ENCODE data around the gene CELA2B. TPM values are rescaled to one million over a fixed set of nuclear protein-coding genes. Genes with fewer than 3 reads are reported as not detected.
"Not testable (repeated sequence)": the region's sequence is repeated elsewhere in the genome, so short reads cannot be mapped to it uniquely, and the experiment has no call there.

The CELA2B gene
- total RNA-seq, 1 donor from 2014 or later, result not detected

GRCh38 chr1:15513192-15513591 lies 37.3 kb downstream of the CELA2B start:
- TF ChIP-seq, protein P1, sequence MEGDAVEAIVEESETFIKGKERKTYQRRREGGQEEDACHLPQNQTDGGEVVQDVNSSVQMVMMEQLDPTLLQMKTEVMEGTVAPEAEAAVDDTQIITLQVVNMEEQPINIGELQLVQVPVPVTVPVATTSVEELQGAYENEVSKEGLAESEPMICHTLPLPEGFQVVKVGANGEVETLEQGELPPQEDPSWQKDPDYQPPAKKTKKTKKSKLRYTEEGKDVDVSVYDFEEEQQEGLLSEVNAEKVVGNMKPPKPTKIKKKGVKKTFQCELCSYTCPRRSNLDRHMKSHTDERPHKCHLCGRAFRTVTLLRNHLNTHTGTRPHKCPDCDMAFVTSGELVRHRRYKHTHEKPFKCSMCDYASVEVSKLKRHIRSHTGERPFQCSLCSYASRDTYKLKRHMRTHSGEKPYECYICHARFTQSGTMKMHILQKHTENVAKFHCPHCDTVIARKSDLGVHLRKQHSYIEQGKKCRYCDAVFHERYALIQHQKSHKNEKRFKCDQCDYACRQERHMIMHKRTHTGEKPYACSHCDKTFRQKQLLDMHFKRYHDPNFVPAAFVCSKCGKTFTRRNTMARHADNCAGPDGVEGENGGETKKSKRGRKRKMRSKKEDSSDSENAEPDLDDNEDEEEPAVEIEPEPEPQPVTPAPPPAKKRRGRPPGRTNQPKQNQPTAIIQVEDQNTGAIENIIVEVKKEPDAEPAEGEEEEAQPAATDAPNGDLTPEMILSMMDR (IDR thresholded peaks at IDR 0.05), result no peak
- Histone ChIP-seq H3K27ac (no peak overlapping the region), H3K36me3 (peaks cover 21% of the 10 kb centered on the region in 2 donors), H3K4me1 (no peaks in the 10 kb centered on the region), H3K27me3 (no peaks in the 10 kb centered on the region), H3K9me3 (no peaks in the 10 kb centered on the region), H3K4me3 (no peak overlapping the region)
- DNase-seq (ENCODE audit: low spot score in 2 of 2), result no peak
- intact Hi-C loops (cut with DNase I), result no loop called here

GRCh38 chr1:15513919-15514318 lies 38.0 kb downstream of the CELA2B start:
- TF ChIP-seq, protein P1 (IDR thresholded peaks at IDR 0.05), result no peak
- Histone ChIP-seq H3K4me3 (no peak overlapping the region), H3K9me3 (no peaks in the 10 kb centered on the region), H3K36me3 (peaks cover 21% of the 10 kb centered on the region in 2 donors), H3K4me1 (no peaks in the 10 kb centered on the region), H3K27me3 (no peaks in the 10 kb centered on the region), H3K27ac (no peak overlapping the region)
- DNase-seq (ENCODE audit: low spot score in 2 of 2), result no peak
- intact Hi-C loops (cut with DNase I), result no loop called here

GRCh38 chr1:15514557-15514956 lies 38.7 kb downstream of the CELA2B start:
- H3K36me3 ChIP-seq, result peaks cover 18 to 21% of the 10 kb centered on the region in 2 donors
- intact Hi-C loops (cut with DNase I); H3K9me3 ChIP-seq: not testable (repeated sequence)

DNA sequence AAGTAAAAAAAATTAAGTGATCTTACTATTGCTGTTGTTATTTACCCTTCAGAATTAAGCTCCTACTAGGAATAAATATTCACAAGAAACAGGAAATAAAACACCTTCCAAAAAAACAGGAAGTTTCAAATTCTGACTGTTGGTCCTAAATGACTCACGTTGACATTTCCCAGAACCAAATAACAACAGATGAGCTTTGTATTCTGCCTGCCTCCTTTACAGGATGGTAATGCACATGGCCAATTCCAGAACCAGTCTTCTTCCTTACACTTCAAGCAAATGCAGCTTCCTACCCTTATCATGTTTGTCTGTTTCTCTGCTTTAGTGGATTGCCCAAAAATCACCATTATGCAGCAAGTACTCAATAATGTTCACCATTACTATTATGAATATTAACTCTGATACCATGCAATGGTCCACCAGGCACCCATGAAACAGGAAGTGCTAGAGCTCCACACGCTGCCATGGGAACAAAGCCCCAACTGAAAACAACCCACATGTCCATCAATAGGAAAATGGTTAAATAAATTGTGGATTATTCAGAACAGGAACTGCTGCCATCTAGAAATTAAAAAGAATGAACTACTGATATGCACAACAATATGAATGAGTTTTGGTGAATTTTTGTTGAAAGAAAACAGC lies 39.2 kb downstream of the CELA2B start:
- H3K9me3 ChIP-seq, result no peaks in the 10 kb centered on the region
- no peak overlapping the region for H3K4me3 ChIP-seq
- intact Hi-C loops (cut with DNase I), result no loop called here
- H3K36me3 ChIP-seq, result peaks cover 18 to 21% of the 10 kb centered on the region in 2 donors
- no peak overlapping the region for H3K27ac ChIP-seq
- TF ChIP-seq, protein P1 (IDR thresholded peaks at IDR 0.05), result no peak
- no peaks in the 10 kb centered on the region for H3K27me3 ChIP-seq
- no peak for DNase-seq (ENCODE audit: low spot score in 2 of 2)
- H3K4me1 ChIP-seq, result no peaks in the 10 kb centered on the region

More at GRCh38 chr1:15514557-15514956, 38.7 kb downstream of the CELA2B start:
- H3K4me3 ChIP-seq, H3K27me3 ChIP-seq, H3K4me1 ChIP-seq, H3K27ac ChIP-seq: not testable (repeated sequence)
- DNase-seq (ENCODE audit: low spot score in 2 of 2), result peak in 1 of 2 donors; percentile 16

- Histone ChIP-seq H3K27me3 (no peaks in the 10 kb centered on the region), H3K9me3 (no peaks in the 10 kb centered on the region), H3K4me3 (no peak overlapping the region), H3K36me3 (peaks cover 8 to 10% of the 10 kb centered on the region in 2 donors), H3K27ac (no peak overlapping the region), H3K4me1 (peaks cover 0 to 8% of the 10 kb centered on the region in 2 donors)
- intact Hi-C loops (cut with DNase I), result loop anchor here (5.0 kb wide), 1 partner anchor 177 kb away; no protein-coding TSS in a partner anchor
- TF ChIP-seq, protein P1 (IDR thresholded peaks at IDR 0.05), result no peak
- peak in 1 of 2 donors; percentile 24 for DNase-seq (ENCODE audit: low spot score in 2 of 2)
These were observed 43.7 kb downstream of the CELA2B start for GRCh38 chr1:15519625-15520024.

GRCh38 chr1:15521206-15521906 lies 45.5 kb downstream of the CELA2B start:
- intact Hi-C loops (cut with DNase I), result loop anchor here (5.0 kb wide), 1 partner anchor 179 kb away; no protein-coding TSS in a partner anchor
- not testable (repeated sequence) for H3K27me3 ChIP-seq, H3K36me3 ChIP-seq, H3K27ac ChIP-seq, H3K9me3 ChIP-seq, H3K4me3 ChIP-seq
- H3K4me1 ChIP-seq, result peaks cover 0 to 15% of the 10 kb centered on the region in 2 donors
- peak in 1 of 2 donors; percentile 40 for DNase-seq (ENCODE audit: low spot score in 2 of 2)
